ENCODE results near the gene ZNF446.

- TF ChIP-seq CTCF (IDR thresholded peaks at IDR 0.05) (peak in 3 of 4 donors; percentile 47 to 54 (median 51)), POLR2A (IDR thresholded peaks at IDR 0.05) (no peak)
Measured at GRCh38 chr19:58519087-58519354, 42.9 kb downstream of the ZNF446 start.

Measured in right lobe of liver (tissue), 4 donors.